ENCODE measurements around the gene ATP4B.

Gene ATP4B

DNA sequence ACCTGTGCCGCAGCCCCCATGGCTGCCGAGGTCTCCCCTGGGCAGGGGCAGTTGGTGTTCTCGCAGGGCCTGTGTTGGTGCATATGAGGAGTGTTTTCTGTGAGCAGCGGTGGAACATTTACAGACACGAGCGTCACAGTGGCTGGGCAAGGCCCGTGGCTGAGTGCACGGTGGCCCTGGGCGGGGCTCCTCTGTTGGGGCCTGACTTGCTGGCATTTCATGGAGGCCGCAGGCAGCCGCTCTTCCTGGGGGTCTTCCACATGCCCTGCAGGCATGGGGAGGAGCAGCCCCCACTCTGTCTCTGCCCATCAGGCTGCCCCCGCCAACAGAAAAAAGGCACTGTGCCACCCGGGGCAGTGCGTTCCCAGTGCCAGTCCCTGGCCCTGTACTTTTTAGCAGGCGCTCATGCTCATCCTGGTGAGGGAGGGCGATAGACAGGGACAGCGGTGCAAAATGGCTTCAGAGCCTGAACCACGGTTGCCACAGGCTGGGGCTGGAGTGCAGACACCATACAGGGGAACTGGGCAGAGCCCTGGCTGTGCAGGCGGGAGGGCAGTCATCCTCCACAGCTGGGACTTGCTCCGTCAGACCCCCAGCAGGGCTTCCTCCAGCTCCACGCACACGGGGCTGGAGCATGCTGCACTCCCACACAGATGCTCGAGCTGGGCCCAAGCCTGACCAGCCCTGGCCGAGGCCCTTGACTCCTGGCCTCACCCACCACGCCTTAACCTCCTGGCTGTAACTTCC lies 49.9 kb downstream of the ATP4B start:
- no peaks in the 10 kb centered on the region for H3K79me1 ChIP-seq (ENCODE audit: low read length)
- H3K9ac ChIP-seq (ENCODE audit: low read length) = no peak overlapping the region
- no peak overlapping the region for H3K27ac ChIP-seq (ENCODE audit: low read depth, low read length)
- peaks cover 45 to 57% of the 10 kb centered on the region in 2 experiments for H3K36me3 ChIP-seq (ENCODE audit: control insufficient read depth in 1 of 2, insufficient read depth in 2 of 2, low read length in 2 of 2)
- no peak overlapping the region for H4K12ac ChIP-seq (ENCODE audit: low read depth, low read length)
- WGBS (ENCODE audit: extremely low coverage, insufficient coverage, insufficient read length) = no CpG with 5 or more reads among the region's 25 CpGs
- H3K23ac ChIP-seq (ENCODE audit: low read length) = no peak overlapping the region
- H2BK120ac ChIP-seq (ENCODE audit: insufficient read depth, low read length, poor library complexity) = no peak overlapping the region
- H3K9me3 ChIP-seq (ENCODE audit: insufficient read depth, low read depth, low read length) = no peaks in the 10 kb centered on the region
- H4K8ac ChIP-seq (ENCODE audit: low read depth, low read length) = no peak overlapping the region
- no peak overlapping the region for H3K14ac ChIP-seq (ENCODE audit: low read length)
- no peak overlapping the region for H3K4me3 ChIP-seq (ENCODE audit: low read depth, low read length)
- no peak overlapping the region for H4K91ac ChIP-seq (ENCODE audit: low read depth, low read length)
- H2AFZ ChIP-seq (ENCODE audit: insufficient read depth, low read length, poor library complexity) = no peak overlapping the region
- H3K4ac ChIP-seq (ENCODE audit: low read depth, low read length) = peak overlapping the region; percentile 12
- H3K18ac ChIP-seq (ENCODE audit: low read length) = no peak overlapping the region
- H2BK12ac ChIP-seq (ENCODE audit: low read length) = no peak overlapping the region
- DNase-seq = no peak
- H2AK5ac ChIP-seq (ENCODE audit: low read length) = no peak overlapping the region
- peaks cover 3% of the 10 kb centered on the region for H3K79me2 ChIP-seq (ENCODE audit: control insufficient read depth, insufficient read depth, low read length, poor library complexity)
- H2BK5ac ChIP-seq (ENCODE audit: low read depth, low read length, poor library complexity) = no peak overlapping the region
- H3K4me2 ChIP-seq (ENCODE audit: low read length) = no peak overlapping the region
- H3K27me3 ChIP-seq (ENCODE audit: insufficient read depth, low read length) = no peaks in the 10 kb centered on the region
- H3K4me1 ChIP-seq (ENCODE audit: control insufficient read depth in 1 of 2, insufficient read depth in 2 of 2, low read length in 2 of 2) = no peaks in the 10 kb centered on the region

- Histone ChIP-seq H2BK120ac (ENCODE audit: insufficient read depth, low read length, poor library complexity) (no peak overlapping the region), H3K4me1 (ENCODE audit: control insufficient read depth in 1 of 2, insufficient read depth in 2 of 2, low read length in 2 of 2) (no peaks in the 10 kb centered on the region), H3K9me3 (ENCODE audit: insufficient read depth, low read depth, low read length) (no peaks in the 10 kb centered on the region), H3K27ac (ENCODE audit: low read depth, low read length) (no peak overlapping the region), H3K27me3 (ENCODE audit: insufficient read depth, low read length) (no peaks in the 10 kb centered on the region), H4K12ac (ENCODE audit: low read depth, low read length) (no peak overlapping the region), H4K91ac (ENCODE audit: low read depth, low read length) (no peak overlapping the region), H3K14ac (ENCODE audit: low read length) (no peak overlapping the region), H3K4me2 (ENCODE audit: low read length) (no peak overlapping the region), H3K79me1 (ENCODE audit: low read length) (no peaks in the 10 kb centered on the region), H2AK5ac (ENCODE audit: low read length) (no peak overlapping the region), H2BK5ac (ENCODE audit: low read depth, low read length, poor library complexity) (no peak overlapping the region), H3K36me3 (ENCODE audit: control insufficient read depth in 1 of 2, insufficient read depth in 2 of 2, low read length in 2 of 2) (peaks cover 45 to 57% of the 10 kb centered on the region in 2 experiments), H3K18ac (ENCODE audit: low read length) (no peak overlapping the region), H3K9ac (ENCODE audit: low read length) (no peak overlapping the region), H2BK12ac (ENCODE audit: low read length) (no peak overlapping the region), H4K8ac (ENCODE audit: low read depth, low read length) (no peak overlapping the region), H3K23ac (ENCODE audit: low read length) (no peak overlapping the region), H2AFZ (ENCODE audit: insufficient read depth, low read length, poor library complexity) (no peak overlapping the region), H3K4me3 (ENCODE audit: low read depth, low read length) (no peak overlapping the region), H3K4ac (ENCODE audit: low read depth, low read length) (peak overlapping the region; percentile 12), H3K79me2 (ENCODE audit: control insufficient read depth, insufficient read depth, low read length, poor library complexity) (peaks cover 4% of the 10 kb centered on the region)
- WGBS (ENCODE audit: extremely low coverage, insufficient coverage, insufficient read length) = no CpG with 5 or more reads among the region's 28 CpGs
- DNase-seq = peak; percentile 13 to 31
These were observed 50.7 kb downstream of the ATP4B start for GRCh38 chr13:113607056-113607888.

GRCh38 chr13:113605866-113606438 lies 52.0 kb downstream of the ATP4B start:
- no peak overlapping the region for H3K14ac ChIP-seq (ENCODE audit: low read length)
- H2BK5ac ChIP-seq (ENCODE audit: low read depth, low read length, poor library complexity) = no peak overlapping the region
- no CpG with 5 or more reads among the region's 34 CpGs for WGBS (ENCODE audit: extremely low coverage, insufficient coverage, insufficient read length)
- no peak overlapping the region for H4K8ac ChIP-seq (ENCODE audit: low read depth, low read length)
- H3K79me2 ChIP-seq (ENCODE audit: control insufficient read depth, insufficient read depth, low read length, poor library complexity) = peaks cover 11% of the 10 kb centered on the region
- no peak for DNase-seq
- H2AK5ac ChIP-seq (ENCODE audit: low read length) = no peak overlapping the region
- H3K9me3 ChIP-seq (ENCODE audit: insufficient read depth, low read depth, low read length) = no peaks in the 10 kb centered on the region
- no peak overlapping the region for H3K9ac ChIP-seq (ENCODE audit: low read length)
- no peak overlapping the region for H3K18ac ChIP-seq (ENCODE audit: low read length)
- H3K4ac ChIP-seq (ENCODE audit: low read depth, low read length) = no peak overlapping the region
- no peak overlapping the region for H3K27ac ChIP-seq (ENCODE audit: low read depth, low read length)
- H3K23ac ChIP-seq (ENCODE audit: low read length) = no peak overlapping the region
- H4K91ac ChIP-seq (ENCODE audit: low read depth, low read length) = no peak overlapping the region
- H4K12ac ChIP-seq (ENCODE audit: low read depth, low read length) = no peak overlapping the region
- H2BK120ac ChIP-seq (ENCODE audit: insufficient read depth, low read length, poor library complexity) = no peak overlapping the region
- no peak overlapping the region for H3K4me2 ChIP-seq (ENCODE audit: low read length)
- no peaks in the 10 kb centered on the region for H3K4me1 ChIP-seq (ENCODE audit: control insufficient read depth in 1 of 2, insufficient read depth in 2 of 2, low read length in 2 of 2)
- H2AFZ ChIP-seq (ENCODE audit: insufficient read depth, low read length, poor library complexity) = no peak overlapping the region
- H3K79me1 ChIP-seq (ENCODE audit: low read length) = no peaks in the 10 kb centered on the region
- H3K4me3 ChIP-seq (ENCODE audit: low read depth, low read length) = no peak overlapping the region
- H3K36me3 ChIP-seq (ENCODE audit: control insufficient read depth in 1 of 2, insufficient read depth in 2 of 2, low read length in 2 of 2) = peaks cover 38 to 48% of the 10 kb centered on the region in 2 experiments
- no peak overlapping the region for H2BK12ac ChIP-seq (ENCODE audit: low read length)
- H3K27me3 ChIP-seq (ENCODE audit: insufficient read depth, low read length) = no peaks in the 10 kb centered on the region

GRCh38 chr13:113605461-113605860 lies 52.5 kb downstream of the ATP4B start:
- Histone ChIP-seq H3K79me1 (ENCODE audit: low read length) (no peaks in the 10 kb centered on the region), H4K8ac (ENCODE audit: low read depth, low read length) (no peak overlapping the region), H2BK120ac (ENCODE audit: insufficient read depth, low read length, poor library complexity) (no peak overlapping the region), H3K4me1 (ENCODE audit: control insufficient read depth in 1 of 2, insufficient read depth in 2 of 2, low read length in 2 of 2) (no peaks in the 10 kb centered on the region), H3K4me3 (ENCODE audit: low read depth, low read length) (no peak overlapping the region), H3K36me3 (ENCODE audit: control insufficient read depth in 1 of 2, insufficient read depth in 2 of 2, low read length in 2 of 2) (peaks cover 43 to 49% of the 10 kb centered on the region in 2 experiments), H3K27me3 (ENCODE audit: insufficient read depth, low read length) (no peaks in the 10 kb centered on the region), H3K9me3 (ENCODE audit: insufficient read depth, low read depth, low read length) (no peaks in the 10 kb centered on the region), H2AK5ac (ENCODE audit: low read length) (no peak overlapping the region), H3K14ac (ENCODE audit: low read length) (no peak overlapping the region), H2BK12ac (ENCODE audit: low read length) (no peak overlapping the region), H3K27ac (ENCODE audit: low read depth, low read length) (no peak overlapping the region), H3K4me2 (ENCODE audit: low read length) (no peak overlapping the region), H2AFZ (ENCODE audit: insufficient read depth, low read length, poor library complexity) (no peak overlapping the region), H3K9ac (ENCODE audit: low read length) (no peak overlapping the region), H3K79me2 (ENCODE audit: control insufficient read depth, insufficient read depth, low read length, poor library complexity) (peaks cover 13% of the 10 kb centered on the region), H3K18ac (ENCODE audit: low read length) (no peak overlapping the region), H3K23ac (ENCODE audit: low read length) (no peak overlapping the region), H4K91ac (ENCODE audit: low read depth, low read length) (no peak overlapping the region), H4K12ac (ENCODE audit: low read depth, low read length) (no peak overlapping the region), H2BK5ac (ENCODE audit: low read depth, low read length, poor library complexity) (no peak overlapping the region), H3K4ac (ENCODE audit: low read depth, low read length) (peak overlapping the region; percentile 33)
- no peak for DNase-seq
- no CpG with 5 or more reads among the region's 8 CpGs for WGBS (ENCODE audit: extremely low coverage, insufficient coverage, insufficient read length)
